ENCODE data around the gene SZT2.
"Not testable (repeated sequence)": the region's sequence is repeated elsewhere in the genome, so short reads cannot be mapped to it uniquely, and the experiment has no call there.

DNA sequence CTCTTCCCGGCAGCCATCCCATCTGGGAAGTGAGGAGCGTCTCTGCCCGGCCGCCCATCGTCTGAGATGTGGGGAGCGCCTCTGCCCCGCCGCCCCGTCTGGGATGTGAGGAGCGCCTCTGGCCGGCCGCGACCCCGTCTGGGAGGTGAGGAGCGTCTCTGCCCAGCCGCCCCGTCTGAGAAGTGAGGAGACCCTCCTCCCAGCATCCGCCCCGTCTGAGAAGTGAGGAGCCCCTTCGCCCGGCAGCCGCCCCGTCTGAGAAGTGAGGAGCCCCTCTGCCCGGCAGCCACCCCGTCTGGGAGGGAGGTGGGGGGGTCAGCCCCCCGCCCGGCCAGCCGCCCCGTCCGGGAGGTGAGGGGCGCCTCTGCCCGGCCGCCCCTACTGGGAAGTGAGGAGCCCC lies 112.1 kb downstream of the SZT2 start:
- TF ChIP-seq, protein P1, sequence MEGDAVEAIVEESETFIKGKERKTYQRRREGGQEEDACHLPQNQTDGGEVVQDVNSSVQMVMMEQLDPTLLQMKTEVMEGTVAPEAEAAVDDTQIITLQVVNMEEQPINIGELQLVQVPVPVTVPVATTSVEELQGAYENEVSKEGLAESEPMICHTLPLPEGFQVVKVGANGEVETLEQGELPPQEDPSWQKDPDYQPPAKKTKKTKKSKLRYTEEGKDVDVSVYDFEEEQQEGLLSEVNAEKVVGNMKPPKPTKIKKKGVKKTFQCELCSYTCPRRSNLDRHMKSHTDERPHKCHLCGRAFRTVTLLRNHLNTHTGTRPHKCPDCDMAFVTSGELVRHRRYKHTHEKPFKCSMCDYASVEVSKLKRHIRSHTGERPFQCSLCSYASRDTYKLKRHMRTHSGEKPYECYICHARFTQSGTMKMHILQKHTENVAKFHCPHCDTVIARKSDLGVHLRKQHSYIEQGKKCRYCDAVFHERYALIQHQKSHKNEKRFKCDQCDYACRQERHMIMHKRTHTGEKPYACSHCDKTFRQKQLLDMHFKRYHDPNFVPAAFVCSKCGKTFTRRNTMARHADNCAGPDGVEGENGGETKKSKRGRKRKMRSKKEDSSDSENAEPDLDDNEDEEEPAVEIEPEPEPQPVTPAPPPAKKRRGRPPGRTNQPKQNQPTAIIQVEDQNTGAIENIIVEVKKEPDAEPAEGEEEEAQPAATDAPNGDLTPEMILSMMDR (conservative IDR thresholded peaks at IDR 0.05; ENCODE audit: low read depth, low read length): not testable (repeated sequence)
- not testable (repeated sequence) for TF ChIP-seq EZH2 (IDR thresholded peaks at IDR 0.05; ENCODE audit: borderline replicate concordance, low read depth, low read length, poor library complexity, severe bottlenecking)
